Measurements from ENCODE around the gene HSBP1L1. TPM values are rescaled to one million over a fixed set of nuclear protein-coding genes. Genes with fewer than 3 reads are reported as not detected.

Gene HSBP1L1
- total RNA-seq, 1 donor = 2.5 TPM

DNA sequence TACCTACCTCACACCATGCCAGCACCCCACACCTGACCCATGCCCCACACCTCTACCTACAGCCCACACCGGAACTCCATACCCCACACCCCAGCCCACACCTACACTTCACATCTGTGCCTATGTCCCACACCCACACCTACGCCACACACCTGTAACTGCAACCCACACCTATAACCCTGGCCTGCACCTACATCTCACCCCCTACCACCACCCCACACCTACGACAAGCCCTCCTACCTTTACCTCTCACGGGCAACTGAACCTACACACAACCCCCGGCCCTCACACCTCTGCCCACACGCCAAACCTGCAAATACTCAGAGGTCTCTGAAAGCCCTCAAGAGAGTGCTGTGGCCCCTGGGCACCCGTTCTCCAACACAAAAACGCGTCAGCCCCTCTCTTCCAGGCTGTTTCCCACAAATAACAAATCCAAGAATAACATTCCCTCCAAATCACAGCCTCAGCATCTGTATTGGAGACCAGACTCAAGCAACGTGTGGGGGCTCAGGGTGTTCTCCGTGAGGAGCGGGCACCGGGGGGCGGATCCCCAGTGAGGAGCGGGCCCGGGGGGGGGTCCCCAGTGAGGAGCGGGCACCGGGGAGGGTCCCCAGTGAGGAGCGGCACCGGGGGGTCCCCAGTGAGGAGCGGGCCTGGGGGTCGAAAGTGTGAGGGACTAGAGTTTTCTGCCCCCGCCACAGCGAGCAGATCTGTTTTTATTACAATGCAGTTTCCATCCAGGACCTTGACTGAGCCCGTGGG is 46.4 kb upstream of the HSBP1L1 start:
- no peak overlapping the region for H3K4me3 ChIP-seq (ENCODE audit: low read depth, low read length)
- TF ChIP-seq, protein P1, sequence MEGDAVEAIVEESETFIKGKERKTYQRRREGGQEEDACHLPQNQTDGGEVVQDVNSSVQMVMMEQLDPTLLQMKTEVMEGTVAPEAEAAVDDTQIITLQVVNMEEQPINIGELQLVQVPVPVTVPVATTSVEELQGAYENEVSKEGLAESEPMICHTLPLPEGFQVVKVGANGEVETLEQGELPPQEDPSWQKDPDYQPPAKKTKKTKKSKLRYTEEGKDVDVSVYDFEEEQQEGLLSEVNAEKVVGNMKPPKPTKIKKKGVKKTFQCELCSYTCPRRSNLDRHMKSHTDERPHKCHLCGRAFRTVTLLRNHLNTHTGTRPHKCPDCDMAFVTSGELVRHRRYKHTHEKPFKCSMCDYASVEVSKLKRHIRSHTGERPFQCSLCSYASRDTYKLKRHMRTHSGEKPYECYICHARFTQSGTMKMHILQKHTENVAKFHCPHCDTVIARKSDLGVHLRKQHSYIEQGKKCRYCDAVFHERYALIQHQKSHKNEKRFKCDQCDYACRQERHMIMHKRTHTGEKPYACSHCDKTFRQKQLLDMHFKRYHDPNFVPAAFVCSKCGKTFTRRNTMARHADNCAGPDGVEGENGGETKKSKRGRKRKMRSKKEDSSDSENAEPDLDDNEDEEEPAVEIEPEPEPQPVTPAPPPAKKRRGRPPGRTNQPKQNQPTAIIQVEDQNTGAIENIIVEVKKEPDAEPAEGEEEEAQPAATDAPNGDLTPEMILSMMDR (IDR thresholded peaks at IDR 0.05; ENCODE audit: insufficient read depth, low read length) = no peak

DNA sequence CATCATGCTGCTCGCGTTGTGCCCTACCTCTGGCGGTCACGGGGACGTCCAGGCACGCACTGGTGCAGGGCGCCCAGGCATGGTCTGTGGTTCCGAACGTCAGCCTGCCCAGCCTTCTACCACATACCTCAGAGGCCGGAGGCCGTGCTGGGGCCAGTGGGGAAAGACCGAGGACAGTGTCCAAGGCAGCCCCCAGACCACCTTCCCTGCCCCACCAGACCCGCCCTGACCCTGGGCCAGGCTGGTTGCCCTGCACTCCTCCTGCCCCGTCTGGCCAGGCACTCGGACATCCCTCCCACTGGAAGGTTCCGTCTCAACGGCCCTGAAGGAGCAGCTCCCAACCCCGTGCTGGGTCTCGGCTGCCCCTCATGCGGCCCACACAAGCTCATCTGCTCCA is 45.8 kb upstream of the HSBP1L1 start:
- H3K4me3 ChIP-seq (ENCODE audit: low read depth, low read length) = no peak overlapping the region
- TF ChIP-seq, protein P1 (IDR thresholded peaks at IDR 0.05; ENCODE audit: insufficient read depth, low read length) = no peak
- DNase-seq (ENCODE audit: low read depth) = no peak

More for the DNA sequence above, 46.4 kb upstream of the HSBP1L1 start:
- no peak for DNase-seq (ENCODE audit: low read depth)

DNA sequence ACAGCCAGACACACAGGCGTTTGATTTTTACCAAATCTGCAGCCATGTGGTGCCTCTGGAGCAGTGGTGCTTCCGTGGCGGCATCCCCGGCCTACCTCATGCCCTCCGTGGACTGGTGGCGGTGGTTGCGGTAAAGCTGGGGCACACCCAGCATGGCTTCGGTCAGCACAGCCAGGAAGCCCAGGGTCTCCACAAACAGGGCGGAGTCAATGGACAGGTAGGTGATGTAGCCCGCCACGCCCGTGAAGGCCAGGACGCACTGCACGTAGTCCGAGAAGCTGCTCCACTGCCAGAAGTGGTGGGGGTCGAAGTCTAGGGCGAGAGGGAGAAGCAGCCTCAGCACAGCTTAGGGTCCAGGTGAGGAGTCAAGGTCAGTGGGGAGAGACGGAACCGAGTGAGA is 45.4 kb upstream of the HSBP1L1 start:
- TF ChIP-seq, protein P1 (IDR thresholded peaks at IDR 0.05; ENCODE audit: insufficient read depth, low read length) = no peak
- no peak overlapping the region for H3K4me3 ChIP-seq (ENCODE audit: low read depth, low read length)
- DNase-seq (ENCODE audit: low read depth) = no peak

DNA sequence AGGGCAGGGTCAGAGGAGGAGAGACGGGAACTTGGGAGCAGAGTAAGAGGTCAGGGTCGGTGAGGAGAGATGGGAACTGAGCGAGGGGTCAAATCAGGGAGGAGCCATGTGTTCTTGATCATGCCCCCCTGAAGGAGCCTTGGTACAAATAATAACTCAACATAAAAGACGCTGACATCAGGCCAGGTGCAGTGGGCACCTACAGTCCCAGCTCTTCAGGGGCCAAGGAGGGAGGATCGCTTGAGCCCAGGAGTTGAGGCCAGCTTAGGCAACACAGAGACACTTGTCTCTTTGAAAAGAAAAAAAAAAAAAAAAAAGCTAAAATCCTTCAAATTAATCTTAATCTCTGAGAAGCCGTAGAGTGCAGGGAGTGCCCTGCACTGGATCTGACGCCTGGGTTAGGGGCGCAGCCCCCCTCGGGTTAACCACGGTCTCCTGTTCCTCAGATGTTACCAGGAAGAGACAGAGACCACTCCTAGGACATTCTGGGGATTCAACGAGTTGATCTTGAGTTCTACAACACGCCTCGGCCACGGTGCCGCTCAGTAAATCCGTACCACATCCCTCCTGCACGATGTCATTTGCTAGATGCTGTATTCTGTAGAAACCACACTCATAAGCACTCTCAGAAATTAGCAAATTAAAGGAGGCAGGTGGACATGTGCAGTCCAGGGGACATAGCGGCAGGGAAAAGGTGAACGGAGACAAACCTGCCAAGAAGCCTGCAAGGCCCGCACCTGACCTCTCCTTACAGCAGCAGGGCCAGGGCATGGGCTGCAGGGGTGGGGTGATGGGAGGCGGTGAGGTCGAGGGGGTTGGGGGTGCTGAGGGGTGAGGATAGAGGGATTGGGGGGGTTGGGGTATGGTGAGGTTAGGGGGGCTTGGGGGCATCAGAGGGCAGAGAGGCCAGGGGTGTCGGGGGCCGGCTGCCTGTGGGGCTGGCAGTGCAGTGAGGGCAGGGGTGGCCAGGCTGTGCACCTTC is 42.2 kb upstream of the HSBP1L1 start:
- no peak overlapping the region for H3K4me3 ChIP-seq (ENCODE audit: low read depth, low read length)
- TF ChIP-seq, protein P1 (IDR thresholded peaks at IDR 0.05; ENCODE audit: insufficient read depth, low read length) = no peak
- no peak for DNase-seq (ENCODE audit: low read depth)

DNA sequence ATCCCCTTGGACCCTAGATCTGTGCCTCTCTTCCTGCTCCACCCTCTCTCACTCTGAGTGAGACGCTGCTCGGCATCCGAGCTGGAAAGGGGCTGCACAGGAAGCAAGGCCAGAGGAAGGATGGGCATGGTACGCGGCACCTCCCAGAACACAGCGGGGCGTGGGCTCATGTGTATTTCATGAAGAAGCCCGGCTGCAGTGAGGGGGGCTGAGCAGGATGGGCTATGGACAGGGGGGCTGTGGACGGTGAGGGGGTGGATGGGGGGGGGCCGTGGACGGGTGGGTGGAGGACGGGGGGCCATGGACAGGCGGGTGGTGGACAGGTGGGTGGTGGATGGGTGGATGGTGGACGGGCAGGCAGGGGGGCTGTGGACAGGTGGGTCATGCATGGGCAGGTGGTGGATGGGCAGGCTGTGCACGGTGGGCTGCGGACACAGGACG is 41.5 kb upstream of the HSBP1L1 start:
- TF ChIP-seq, protein P1 (IDR thresholded peaks at IDR 0.05; ENCODE audit: insufficient read depth, low read length) = no peak
- H3K4me3 ChIP-seq (ENCODE audit: low read depth, low read length) = no peak overlapping the region
- no peak for DNase-seq (ENCODE audit: low read depth)

DNA sequence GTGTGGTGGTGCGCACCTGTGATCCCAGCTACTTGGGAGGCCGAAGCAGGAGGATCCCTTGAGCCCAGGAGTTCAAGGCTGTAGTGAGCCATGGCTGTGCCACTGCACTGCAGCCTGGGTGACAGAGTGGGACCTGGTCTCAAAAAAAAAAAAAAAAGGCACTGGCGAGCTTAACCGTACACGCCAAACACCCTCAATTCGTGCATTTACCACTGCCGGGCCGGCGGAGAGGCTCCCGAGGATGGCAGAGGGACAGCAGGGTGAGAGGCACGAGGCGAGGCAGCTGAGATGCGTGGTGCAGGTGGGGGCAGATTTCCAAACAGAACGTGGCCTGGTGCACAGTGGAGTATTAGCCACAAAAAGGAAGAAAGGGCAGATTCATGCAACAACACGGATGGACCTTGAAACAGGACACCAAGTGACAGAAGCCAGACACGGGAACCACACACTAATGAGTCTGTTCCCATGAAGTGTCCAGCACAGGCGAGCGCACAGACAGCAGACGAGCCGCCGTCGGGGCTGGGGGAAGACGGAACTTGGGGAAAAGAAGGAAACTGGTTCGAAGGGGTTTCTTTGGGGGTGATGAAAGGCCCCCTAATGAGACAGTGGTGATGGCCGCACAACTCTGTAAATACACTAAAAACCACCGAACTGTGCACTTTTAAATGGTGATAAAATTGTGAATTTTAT is 40.4 kb upstream of the HSBP1L1 start:
- DNase-seq (ENCODE audit: low read depth) = no peak

More for the DNA sequence above, 40.4 kb upstream of the HSBP1L1 start:
- H3K4me3 ChIP-seq (ENCODE audit: low read depth, low read length) = no peak overlapping the region
- TF ChIP-seq, protein P1 (IDR thresholded peaks at IDR 0.05; ENCODE audit: insufficient read depth, low read length) = no peak
